K562 (cell line): ENCODE data around the gene ZNF362. TPM values are rescaled to one million over a fixed set of nuclear protein-coding genes. Genes with fewer than 3 reads are reported as not detected.
A peak's percentile ranks its signal among the peaks of the same experiment; 100 is the strongest.

ENCODE experiments used
- FOXM1 ChIP-seq, 2 experiments: fragments of 450-650 bp in 1 of 2; sonication (generic) in 1 of 2; formaldehyde crosslinking in 1 of 2; IDR thresholded peaks; 2 replicates each; pipeline versions ENCODE4 v1.6.1 to v1.9.0; 2017 to 2022; ENCODE audit warnings: low read depth in 2 of 2, mild to moderate bottlenecking in 2 of 2, missing genetic modification reagents in 1 of 2, moderate library complexity in 1 of 2
- HNRNPUL1 ChIP-seq: fragments of 200-400 bp; formaldehyde crosslinking; IDR thresholded peaks from 2 replicates; pipeline ENCODE4 v1.6.1; 2017; ENCODE audit warnings: low read length
- RERE ChIP-seq: sonication (generic); formaldehyde crosslinking; IDR thresholded peaks from 2 replicates; pipeline ENCODE4 v1.8.0; 2023; ENCODE audit warnings: missing genetic modification reagents, mild to moderate bottlenecking, borderline replicate concordance
- SIRT6 ChIP-seq: IDR thresholded peaks from one replicate; pipeline ENCODE4 v1.6.1; 2012; ENCODE audit warnings: low read depth, mild to moderate bottlenecking, control low read depth, inconsistent platforms, low read length, moderate library complexity
- ZNF512 ChIP-seq: IDR thresholded peaks from 2 replicates; pipeline ENCODE4 v1.6.1; 2016; ENCODE audit warnings: missing genetic modification characterization, missing compliant biosample characterization
- polyA plus RNA-seq, 8 experiments: library from polyadenylated mRNA; depleted of rRNA in 4 of 8; stranded (reverse) in 5 of 8; unstranded in 3 of 8; fragments of >200 nt; fragmentation: Nextera tagmentation in 2 of 8; fragmentation: Illumina TruSeq in 1 of 8; extraction: Ambion mirVana in 2 of 8; extraction: Trizol in 1 of 8; gene quantifications; 2 replicates each; pipeline versions ENCODE4 v1.2.1 to v1.2.3, GENCODE V29; 2011 to 2014; ENCODE audit warnings: inconsistent platforms in 1 of 8, missing spikeins in 1 of 8
- total RNA-seq, 7 experiments: library from RNA; depleted of rRNA in 6 of 7; stranded (reverse); fragments of >200 nt in 6 of 7; fragmentation: Illumina TruSeq in 2 of 7; extraction: Trizol in 2 of 7; gene quantifications; 2 replicates each; pipeline versions ENCODE4 v1.2.1 to v1.2.3, GENCODE V29; 2011 to 2021; ENCODE audit warnings: low replicate concordance in 1 of 7

Gene ZNF362
- total and polyA plus RNA-seq, 9 of the 15 experiments (the other 6 are each of a cell fraction or from before 2014, with no cell fraction given), result 0.01 to 1.1 (median 0.35) TPM; not detected in 1

- TF ChIP-seq ZNF512 (0 out of 2 replicates have a peak, but pooled peaks have one; percentile 26), RERE (CRISPR knock-in tag) (no peak), SIRT6 (no peak), FOXM1 (IDR thresholded peaks at IDR 0.05; ENCODE audit: low read depth) (no peak), FOXM1 (CRISPR knock-in tag; IDR thresholded peaks at IDR 0.05; ENCODE audit: low read depth) (no peak), HNRNPUL1 (no peak)
These were observed 997 bp downstream of the ZNF362 start (continued) for GRCh38 chr1:33257207-33257771.
